ENCODE data around the gene OPRPN.

OPRPN gene

DNA sequence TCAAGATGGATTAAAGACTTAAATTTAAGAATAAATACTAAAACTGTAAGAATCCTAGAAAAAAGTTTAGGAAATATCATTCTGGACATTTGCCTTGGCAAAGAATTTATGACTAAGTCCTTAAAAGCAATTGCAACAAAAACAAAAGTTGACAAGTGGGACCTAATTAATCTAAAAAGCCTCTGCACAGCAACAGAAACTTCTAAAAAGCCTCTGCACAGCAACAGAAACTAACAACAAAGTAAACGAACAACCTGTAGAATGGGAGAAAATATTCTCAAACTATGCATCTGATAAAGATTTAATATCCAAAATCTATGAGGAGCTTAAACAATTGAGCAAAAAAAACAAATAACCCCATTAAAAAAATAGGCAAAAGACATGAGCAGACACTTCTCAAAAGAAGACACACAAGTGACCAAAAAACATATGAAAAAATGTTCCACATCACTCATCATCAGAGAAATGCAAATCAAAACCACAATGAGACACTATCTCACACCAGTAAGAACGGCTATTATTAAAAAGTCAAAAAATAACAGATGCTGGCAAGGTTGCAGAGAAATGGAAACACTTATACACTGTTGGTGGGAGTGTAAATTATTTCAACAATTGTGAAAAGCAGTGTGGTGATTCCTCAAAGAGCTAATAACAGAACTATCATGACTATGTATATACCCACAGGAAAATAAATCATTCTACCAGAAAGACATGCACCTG, 5.5 kb upstream of the OPRPN start:
- no peak overlapping the region for H3K4me3 ChIP-seq (ENCODE audit: low read length in 2 of 2)
- H3K27ac ChIP-seq (ENCODE audit: low read length): no peak overlapping the region
- H3K36me3 ChIP-seq (ENCODE audit: control insufficient read depth in 2 of 2, insufficient read depth in 2 of 2, low read length in 2 of 2): no peaks in the 10 kb centered on the region
- H3K27me3 ChIP-seq (ENCODE audit: control insufficient read depth in 1 of 2, insufficient read depth in 2 of 2, low read length in 2 of 2): no peaks in the 10 kb centered on the region
- no peaks in the 10 kb centered on the region for H3K4me1 ChIP-seq (ENCODE audit: control insufficient read depth, insufficient read depth, low read length)
- H3K9ac ChIP-seq (ENCODE audit: low read length in 2 of 2): no peak overlapping the region
- no peaks in the 10 kb centered on the region for H3K9me3 ChIP-seq (ENCODE audit: control insufficient read depth in 2 of 2, low read length in 2 of 2)

DNA sequence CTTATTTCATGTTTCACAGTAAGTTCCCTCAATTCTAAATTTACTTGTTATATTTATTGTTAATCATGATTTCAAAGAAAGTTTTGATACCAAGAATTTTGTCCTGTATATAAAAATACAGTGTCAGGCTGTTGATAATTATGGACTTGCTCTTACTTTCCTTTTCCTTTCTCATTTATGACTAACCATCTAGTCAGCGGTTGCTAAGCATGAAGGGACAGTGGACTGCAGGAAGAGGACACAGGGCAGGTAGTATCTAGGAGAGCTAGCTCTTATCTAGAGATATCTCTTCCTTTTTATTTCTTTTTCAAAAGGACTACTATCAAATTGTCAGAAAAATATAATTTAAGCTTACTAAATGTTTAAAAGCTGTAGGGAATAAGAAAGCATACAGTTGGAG, 1.6 kb downstream of the OPRPN start:
- Histone ChIP-seq H3K4me1 (ENCODE audit: control insufficient read depth, insufficient read depth, low read length) (no peaks in the 10 kb centered on the region), H3K27me3 (ENCODE audit: control insufficient read depth in 1 of 2, insufficient read depth in 2 of 2, low read length in 2 of 2) (no peaks in the 10 kb centered on the region), H3K9ac (ENCODE audit: low read length in 2 of 2) (no peak overlapping the region), H3K27ac (ENCODE audit: low read length) (no peak overlapping the region), H3K4me3 (ENCODE audit: low read length in 2 of 2) (no peak overlapping the region), H3K36me3 (ENCODE audit: control insufficient read depth in 2 of 2, insufficient read depth in 2 of 2, low read length in 2 of 2) (no peaks in the 10 kb centered on the region), H3K9me3 (ENCODE audit: control insufficient read depth in 2 of 2, low read length in 2 of 2) (no peaks in the 10 kb centered on the region)

DNA sequence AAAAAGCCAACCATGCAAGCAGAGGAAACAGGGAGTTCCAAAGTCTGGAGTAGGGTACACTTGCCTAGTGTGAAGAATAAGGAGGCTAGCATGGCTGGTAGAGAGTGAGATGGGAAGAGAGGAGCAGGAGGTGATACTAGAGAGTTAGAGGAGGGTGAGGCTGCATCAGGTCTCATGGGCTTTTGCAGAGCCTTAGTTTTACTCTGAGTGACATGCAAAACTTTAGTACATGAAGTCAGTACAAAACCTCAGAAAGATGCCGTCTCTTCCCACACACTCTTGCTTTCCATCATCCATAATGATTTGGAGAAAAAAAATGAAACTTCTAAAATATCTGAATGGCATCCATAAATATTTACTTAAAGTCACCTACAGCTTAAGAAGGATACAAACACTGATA, 5.0 kb downstream of the OPRPN start:
- Histone ChIP-seq H3K4me1 (ENCODE audit: control insufficient read depth, insufficient read depth, low read length) (no peaks in the 10 kb centered on the region), H3K27me3 (ENCODE audit: control insufficient read depth in 1 of 2, insufficient read depth in 2 of 2, low read length in 2 of 2) (no peaks in the 10 kb centered on the region), H3K9ac (ENCODE audit: low read length in 2 of 2) (no peak overlapping the region), H3K27ac (ENCODE audit: low read length) (no peak overlapping the region), H3K4me3 (ENCODE audit: low read length in 2 of 2) (no peak overlapping the region), H3K36me3 (ENCODE audit: control insufficient read depth in 2 of 2, insufficient read depth in 2 of 2, low read length in 2 of 2) (no peaks in the 10 kb centered on the region), H3K9me3 (ENCODE audit: control insufficient read depth in 2 of 2, low read length in 2 of 2) (no peaks in the 10 kb centered on the region)

DNA sequence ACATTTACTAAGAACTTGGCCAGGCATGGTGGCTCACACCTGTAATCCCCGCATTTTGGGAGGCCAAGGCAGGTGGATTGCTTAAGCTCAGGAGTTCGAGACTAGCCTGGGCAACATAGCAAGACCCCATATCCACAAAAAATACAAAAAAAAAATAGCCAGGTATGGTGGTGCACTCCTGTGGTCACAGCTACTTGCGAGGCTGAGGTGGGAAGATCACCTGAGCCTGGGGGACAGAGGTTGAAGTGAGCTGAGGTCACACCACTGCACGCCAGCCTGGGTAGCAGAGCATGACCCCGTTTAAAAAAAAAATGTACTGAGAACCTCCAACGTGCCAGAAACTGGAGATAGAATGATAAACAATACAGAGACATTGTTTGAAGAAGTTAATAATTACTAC, 8.0 kb downstream of the OPRPN start:
- H3K36me3 ChIP-seq (ENCODE audit: control insufficient read depth in 2 of 2, insufficient read depth in 2 of 2, low read length in 2 of 2): no peaks in the 10 kb centered on the region
- no peak overlapping the region for H3K27ac ChIP-seq (ENCODE audit: low read length)
- no peaks in the 10 kb centered on the region for H3K4me1 ChIP-seq (ENCODE audit: control insufficient read depth, insufficient read depth, low read length)
- H3K9ac ChIP-seq (ENCODE audit: low read length in 2 of 2): no peak overlapping the region
- no peaks in the 10 kb centered on the region for H3K9me3 ChIP-seq (ENCODE audit: control insufficient read depth in 2 of 2, low read length in 2 of 2)
- H3K27me3 ChIP-seq (ENCODE audit: control insufficient read depth in 1 of 2, insufficient read depth in 2 of 2, low read length in 2 of 2): no peaks in the 10 kb centered on the region
- no peak overlapping the region for H3K4me3 ChIP-seq (ENCODE audit: low read length in 2 of 2)

DNA sequence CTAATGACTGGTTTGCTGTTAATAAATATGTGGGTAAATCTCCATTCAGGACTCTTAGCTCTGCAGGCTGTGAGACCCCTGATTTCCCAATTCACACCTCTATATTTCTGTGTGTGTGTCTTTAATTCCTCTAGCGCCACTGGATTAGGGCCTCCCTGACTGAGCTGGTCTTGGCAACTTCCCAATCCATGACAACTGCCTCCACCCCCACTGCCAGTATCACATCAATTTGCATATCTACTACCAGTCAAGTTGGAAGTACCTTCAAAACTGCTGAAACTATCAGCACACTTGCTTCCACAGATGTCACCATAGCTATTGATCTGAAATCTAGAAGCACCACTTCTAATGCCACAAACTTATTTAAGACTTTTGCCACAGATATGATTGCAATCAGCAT, 27.6 kb downstream of the OPRPN start:
- Histone ChIP-seq H3K27me3 (ENCODE audit: control insufficient read depth in 1 of 2, insufficient read depth in 2 of 2, low read length in 2 of 2) (no peaks in the 10 kb centered on the region), H3K9me3 (ENCODE audit: control insufficient read depth in 2 of 2, low read length in 2 of 2) (no peaks in the 10 kb centered on the region), H3K27ac (ENCODE audit: low read length) (no peak overlapping the region), H3K36me3 (ENCODE audit: control insufficient read depth in 2 of 2, insufficient read depth in 2 of 2, low read length in 2 of 2) (no peaks in the 10 kb centered on the region), H3K4me1 (ENCODE audit: control insufficient read depth, insufficient read depth, low read length) (no peaks in the 10 kb centered on the region), H3K4me3 (ENCODE audit: low read length in 2 of 2) (no peak overlapping the region), H3K9ac (ENCODE audit: low read length in 2 of 2) (no peak overlapping the region)

DNA sequence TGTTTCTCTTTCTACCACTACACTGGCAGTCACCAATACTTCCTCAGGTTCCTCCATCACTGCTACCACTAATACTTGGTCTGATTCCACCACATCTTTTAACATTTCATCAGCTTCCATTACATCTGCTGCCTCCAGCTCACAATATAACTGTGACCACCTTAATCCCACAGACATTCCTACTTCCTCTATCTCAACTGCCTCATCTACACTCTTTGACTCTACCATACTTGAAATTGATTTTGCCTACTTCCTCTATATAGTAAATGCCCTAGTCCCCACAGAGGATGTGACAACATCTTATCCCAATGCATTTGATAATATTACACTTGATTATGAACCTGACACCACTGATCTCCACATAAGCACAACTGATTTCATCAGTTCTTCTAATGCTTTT, 29.0 kb downstream of the OPRPN start:
- no peaks in the 10 kb centered on the region for H3K9me3 ChIP-seq (ENCODE audit: control insufficient read depth in 2 of 2, low read length in 2 of 2)
- no peaks in the 10 kb centered on the region for H3K36me3 ChIP-seq (ENCODE audit: control insufficient read depth in 2 of 2, insufficient read depth in 2 of 2, low read length in 2 of 2)

DNA sequence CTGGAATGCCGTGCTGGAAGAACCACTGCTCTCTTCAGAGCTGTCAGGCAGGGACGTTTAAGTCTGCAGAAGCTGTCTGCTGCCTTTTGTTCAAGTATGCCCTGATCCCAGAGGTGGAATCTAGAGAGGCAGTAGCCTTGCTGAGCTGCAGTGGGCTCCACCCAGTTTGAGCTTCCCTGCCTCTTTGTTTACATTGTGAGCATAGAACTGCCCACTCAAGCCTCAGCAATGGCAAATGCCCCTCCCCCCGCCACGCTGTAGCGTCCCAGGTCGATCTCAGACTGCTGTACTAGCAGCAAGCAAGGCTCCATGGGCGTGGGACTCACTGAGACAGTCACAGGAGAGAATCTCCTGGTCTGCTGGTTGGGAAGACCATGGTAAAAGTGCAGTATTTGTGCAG, 39.5 kb downstream of the OPRPN start:
- no peak overlapping the region for H3K9ac ChIP-seq (ENCODE audit: low read length in 2 of 2)
- H3K9me3 ChIP-seq (ENCODE audit: control insufficient read depth in 2 of 2, low read length in 2 of 2): no peaks in the 10 kb centered on the region
- H3K4me3 ChIP-seq (ENCODE audit: low read length in 2 of 2): no peak overlapping the region
- H3K27me3 ChIP-seq (ENCODE audit: control insufficient read depth in 1 of 2, insufficient read depth in 2 of 2, low read length in 2 of 2): no peaks in the 10 kb centered on the region
- no peaks in the 10 kb centered on the region for H3K4me1 ChIP-seq (ENCODE audit: control insufficient read depth, insufficient read depth, low read length)
- no peak overlapping the region for H3K27ac ChIP-seq (ENCODE audit: low read length)
- H3K36me3 ChIP-seq (ENCODE audit: control insufficient read depth in 2 of 2, insufficient read depth in 2 of 2, low read length in 2 of 2): no peaks in the 10 kb centered on the region

More for the DNA sequence above, 29.0 kb downstream of the OPRPN start:
- no peaks in the 10 kb centered on the region for H3K27me3 ChIP-seq (ENCODE audit: control insufficient read depth in 1 of 2, insufficient read depth in 2 of 2, low read length in 2 of 2)
- H3K4me3 ChIP-seq (ENCODE audit: low read length in 2 of 2): no peak overlapping the region
- no peak overlapping the region for H3K27ac ChIP-seq (ENCODE audit: low read length)
- H3K4me1 ChIP-seq (ENCODE audit: control insufficient read depth, insufficient read depth, low read length): no peaks in the 10 kb centered on the region
- H3K9ac ChIP-seq (ENCODE audit: low read length in 2 of 2): no peak overlapping the region

DNA sequence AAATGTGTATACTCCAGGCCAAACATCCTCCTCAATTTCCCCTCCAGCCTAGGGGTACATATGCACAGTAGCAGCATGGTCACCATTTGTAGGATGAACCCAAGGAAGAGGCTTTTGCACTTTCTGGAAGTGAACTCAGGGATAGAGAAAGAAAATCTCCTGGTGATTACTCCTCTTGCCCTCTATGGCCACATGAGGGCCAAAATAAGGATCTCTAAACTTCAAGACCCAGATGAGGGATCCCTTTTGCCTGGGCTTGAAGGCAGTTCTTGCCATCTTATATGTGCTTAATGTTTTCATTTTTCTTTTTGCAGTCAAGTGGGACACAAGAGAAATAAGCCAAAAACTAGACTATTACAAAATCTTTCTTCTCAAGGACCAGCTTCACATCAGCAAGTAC, 44.7 kb downstream of the OPRPN start:
- Histone ChIP-seq H3K27me3 (ENCODE audit: control insufficient read depth in 1 of 2, insufficient read depth in 2 of 2, low read length in 2 of 2) (no peaks in the 10 kb centered on the region), H3K9me3 (ENCODE audit: control insufficient read depth in 2 of 2, low read length in 2 of 2) (no peaks in the 10 kb centered on the region), H3K27ac (ENCODE audit: low read length) (no peak overlapping the region), H3K4me3 (ENCODE audit: low read length in 2 of 2) (no peak overlapping the region), H3K9ac (ENCODE audit: low read length in 2 of 2) (no peak overlapping the region), H3K4me1 (ENCODE audit: control insufficient read depth, insufficient read depth, low read length) (no peaks in the 10 kb centered on the region), H3K36me3 (ENCODE audit: control insufficient read depth in 2 of 2, insufficient read depth in 2 of 2, low read length in 2 of 2) (no peaks in the 10 kb centered on the region)

DNA sequence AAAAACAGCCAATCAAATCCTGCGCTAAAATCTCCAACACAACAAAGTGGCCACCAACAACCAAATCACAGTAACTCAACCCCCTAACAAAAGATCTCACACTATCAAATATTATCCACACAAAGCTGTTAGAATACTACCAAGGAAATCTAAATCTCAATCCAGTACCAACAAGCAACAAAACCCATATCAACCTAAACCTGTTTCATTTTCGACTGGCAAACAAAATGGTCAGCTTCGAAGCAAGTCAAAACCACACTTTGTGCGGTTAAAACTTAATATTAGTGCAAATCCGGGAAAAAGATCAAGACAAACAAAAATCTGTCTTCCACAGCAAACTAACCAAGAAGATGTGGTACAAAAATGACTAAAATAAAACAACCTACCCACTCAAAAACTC, 45.6 kb downstream of the OPRPN start:
- Histone ChIP-seq H3K4me1 (ENCODE audit: control insufficient read depth, insufficient read depth, low read length) (no peaks in the 10 kb centered on the region), H3K36me3 (ENCODE audit: control insufficient read depth in 2 of 2, insufficient read depth in 2 of 2, low read length in 2 of 2) (no peaks in the 10 kb centered on the region), H3K9ac (ENCODE audit: low read length in 2 of 2) (no peak overlapping the region), H3K4me3 (ENCODE audit: low read length in 2 of 2) (no peak overlapping the region), H3K27me3 (ENCODE audit: control insufficient read depth in 1 of 2, insufficient read depth in 2 of 2, low read length in 2 of 2) (no peaks in the 10 kb centered on the region), H3K27ac (ENCODE audit: low read length) (no peak overlapping the region), H3K9me3 (ENCODE audit: control insufficient read depth in 2 of 2, low read length in 2 of 2) (no peaks in the 10 kb centered on the region)

DNA sequence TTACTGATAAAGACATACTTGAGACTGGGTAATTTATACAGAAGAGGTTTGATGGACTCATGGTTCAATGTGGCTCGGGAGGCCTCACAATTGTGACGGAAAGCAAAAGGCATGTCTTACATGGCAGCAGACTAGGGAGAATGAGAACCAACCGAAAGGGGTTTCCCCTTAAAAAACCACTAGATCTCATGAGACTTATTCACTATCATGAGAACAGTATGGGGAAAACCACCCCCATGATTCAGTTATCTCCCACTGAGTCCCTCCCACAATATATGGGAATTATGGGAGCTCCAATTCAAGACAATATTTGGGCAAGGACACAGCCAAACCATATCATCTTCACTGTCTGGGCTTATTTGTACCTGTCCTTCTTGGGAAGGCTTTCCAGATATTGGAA, 51.5 kb downstream of the OPRPN start:
- Histone ChIP-seq H3K27me3 (ENCODE audit: control insufficient read depth in 1 of 2, insufficient read depth in 2 of 2, low read length in 2 of 2) (no peaks in the 10 kb centered on the region), H3K36me3 (ENCODE audit: control insufficient read depth in 2 of 2, insufficient read depth in 2 of 2, low read length in 2 of 2) (no peaks in the 10 kb centered on the region), H3K27ac (ENCODE audit: low read length) (no peak overlapping the region), H3K9me3 (ENCODE audit: control insufficient read depth in 2 of 2, low read length in 2 of 2) (no peaks in the 10 kb centered on the region), H3K4me1 (ENCODE audit: control insufficient read depth, insufficient read depth, low read length) (no peaks in the 10 kb centered on the region), H3K4me3 (ENCODE audit: low read length in 2 of 2) (no peak overlapping the region), H3K9ac (ENCODE audit: low read length in 2 of 2) (no peak overlapping the region)

DNA sequence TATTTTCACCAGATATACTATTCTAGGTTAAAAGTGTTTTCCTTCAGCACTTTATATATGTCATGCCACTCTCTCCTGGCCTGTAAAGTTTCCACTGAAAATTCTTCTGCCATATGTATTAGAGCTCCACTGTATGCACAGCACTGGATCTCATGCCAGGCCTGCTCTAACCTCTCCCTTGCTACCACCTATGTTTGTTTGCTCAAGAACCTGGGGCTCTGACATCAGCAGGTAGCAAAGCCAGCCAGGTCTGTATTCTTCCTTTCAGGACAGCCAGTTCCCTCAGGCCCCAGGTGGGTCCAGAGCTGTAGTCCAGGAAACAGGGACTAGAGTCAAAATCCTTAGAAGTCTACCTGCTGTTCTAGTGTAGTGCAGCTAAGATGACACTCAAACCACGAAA, 55.2 kb downstream of the OPRPN start:
- H3K9me3 ChIP-seq (ENCODE audit: control insufficient read depth in 2 of 2, low read length in 2 of 2): no peaks in the 10 kb centered on the region
- H3K4me1 ChIP-seq (ENCODE audit: control insufficient read depth, insufficient read depth, low read length): no peaks in the 10 kb centered on the region
- no peak overlapping the region for H3K27ac ChIP-seq (ENCODE audit: low read length)
- no peaks in the 10 kb centered on the region for H3K27me3 ChIP-seq (ENCODE audit: control insufficient read depth in 1 of 2, insufficient read depth in 2 of 2, low read length in 2 of 2)
- no peaks in the 10 kb centered on the region for H3K36me3 ChIP-seq (ENCODE audit: control insufficient read depth in 2 of 2, insufficient read depth in 2 of 2, low read length in 2 of 2)
- H3K4me3 ChIP-seq (ENCODE audit: low read length in 2 of 2): no peak overlapping the region
- no peak overlapping the region for H3K9ac ChIP-seq (ENCODE audit: low read length in 2 of 2)
